GM12878 (cell line): ENCODE results near the gene SCN4A.

Experiments used
- CHD2 ChIP-seq: IDR thresholded peaks from 2 replicates; pipeline ENCODE4 v1.6.1; 2011; ENCODE audit warnings: low read depth, low read length, improper control_type of control experiment, borderline replicate concordance
- POLR2A ChIP-seq: IDR thresholded peaks from 2 replicates; pipeline ENCODE4 v1.6.1; 2011; ENCODE audit warnings: low read depth, mild to moderate bottlenecking, low read length

DNA sequence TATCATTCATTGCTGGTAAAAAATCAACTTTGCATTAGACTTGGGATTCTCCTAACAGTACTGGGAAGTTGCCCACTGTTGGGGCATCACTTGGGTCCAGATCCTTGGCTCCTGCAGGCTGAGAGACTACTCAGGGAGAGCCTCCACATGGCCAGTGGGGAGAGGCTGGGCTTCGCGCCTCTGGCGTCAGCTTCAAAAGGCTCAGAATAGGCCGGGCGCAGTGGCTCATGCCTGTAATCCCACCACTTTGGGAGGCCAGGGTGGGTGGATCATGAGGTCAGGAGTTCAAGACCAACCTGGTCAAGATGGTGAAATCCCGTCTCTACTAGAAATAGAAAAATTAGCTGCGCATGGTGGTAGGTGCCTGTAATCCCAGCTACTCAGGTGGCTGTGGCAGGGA lies 58.2 kb downstream of the SCN4A start:
- TF ChIP-seq POLR2A (no peak), CHD2 (no peak)
